WTC11 (cell line): ENCODE results near the gene TNPO3. TPM values are rescaled to one million over a fixed set of nuclear protein-coding genes. Genes with fewer than 3 reads are reported as not detected.

ENCODE experiments used
- ATAC-seq: fragments of 200-7000 bp; cut with Tn5 transposase; 2 replicates; pipeline ENCODE4 v1.10.0; 2021; ENCODE audit warnings: mild to moderate bottlenecking, moderate library complexity
- CTCF ChIA-PET: fragments of 300-600 bp; sonication (Branson Sonifier 250); formaldehyde crosslinking; loops from one replicate; lab custom pipeline; 2021; ENCODE audit warnings: antibody characterized with exemption; lab: Charles Lee
- POLR2A ChIA-PET: fragments of 350-600 bp; sonication (Branson Sonifier 250); formaldehyde crosslinking; loops from one replicate; lab custom pipeline; 2021; ENCODE audit warnings: antibody characterized with exemption; lab: Charles Lee
- DNase-seq: peaks from one replicate; pipeline ENCODE4 v3.0.0; 2021; ENCODE audit warnings: low spot score
- H3K27ac Mint-ChIP-seq: 2 replicates; pipeline ENCODE4 v1.8.0; 2021; ENCODE audit warnings: mixed read lengths
- H3K27me3 Mint-ChIP-seq: 2 replicates; pipeline ENCODE4 v1.8.0; 2021; ENCODE audit warnings: low read depth, mild to moderate bottlenecking, moderate library complexity, mixed read lengths
- H3K36me3 Mint-ChIP-seq: 2 replicates; pipeline ENCODE4 v1.8.0; 2021; ENCODE audit warnings: mixed read lengths
- H3K4me1 Mint-ChIP-seq: 2 replicates; pipeline ENCODE4 v1.8.0; 2022; ENCODE audit warnings: mixed read lengths
- H3K4me3 Mint-ChIP-seq: 2 replicates; pipeline ENCODE4 v1.8.0; 2021; ENCODE audit warnings: mild to moderate bottlenecking, moderate library complexity, mixed read lengths
- H3K9me3 Mint-ChIP-seq: 2 replicates; pipeline ENCODE4 v1.8.0; 2021; ENCODE audit warnings: mixed read lengths
- ARID4B ChIP-seq: sonication (generic); formaldehyde crosslinking; IDR thresholded peaks from 2 replicates; pipeline ENCODE4 v1.8.0; 2023; ENCODE audit warnings: missing genetic modification reagents, mild to moderate bottlenecking, borderline replicate concordance
- CBFB ChIP-seq: sonication (generic); formaldehyde crosslinking; IDR thresholded peaks from 2 replicates; pipeline ENCODE4 v1.8.1; 2022; ENCODE audit warnings: mild to moderate bottlenecking, low read depth, missing genetic modification reagents
- CDX4 ChIP-seq: fragments of 250-450 bp; sonication (Bioruptor Pico); IDR thresholded peaks from 2 replicates; pipeline ENCODE4 v1.9.0; 2021; ENCODE audit warnings: moderate library complexity, mild to moderate bottlenecking, inconsistent platforms, borderline replicate concordance
- CREB1 ChIP-seq: sonication (generic); formaldehyde crosslinking; IDR thresholded peaks from 2 replicates; pipeline ENCODE4 v1.8.0; 2023; ENCODE audit warnings: mild to moderate bottlenecking, missing genetic modification reagents
- CTCF ChIP-seq: fragments of 200-600 bp; IDR thresholded peaks from 2 replicates; pipeline ENCODE4 v1.8.0; 2022; ENCODE audit warnings: antibody characterized with exemption
- ETV6 ChIP-seq: sonication (generic); formaldehyde crosslinking; IDR thresholded peaks from 2 replicates; pipeline ENCODE4 v1.8.1; 2022; ENCODE audit warnings: mild to moderate bottlenecking, missing genetic modification reagents
- FOXK1 ChIP-seq: sonication (generic); formaldehyde crosslinking; IDR thresholded peaks from 2 replicates; pipeline ENCODE4 v1.8.0; 2022; ENCODE audit warnings: mild to moderate bottlenecking, moderate library complexity, missing genetic modification reagents
- HMGXB4 ChIP-seq: sonication (generic); formaldehyde crosslinking; IDR thresholded peaks from 2 replicates; pipeline ENCODE4 v1.8.1; 2023; ENCODE audit warnings: mild to moderate bottlenecking, moderate library complexity, missing genetic modification reagents
- JAZF1 ChIP-seq: fragments of 250-450 bp; sonication (Bioruptor Pico); IDR thresholded peaks from 2 replicates; pipeline ENCODE4 v1.9.0; 2021; ENCODE audit warnings: moderate library complexity, mild to moderate bottlenecking, inconsistent platforms
- MAX ChIP-seq: sonication (generic); formaldehyde crosslinking; IDR thresholded peaks from 2 replicates; pipeline ENCODE4 v1.8.0; 2022; ENCODE audit warnings: mild to moderate bottlenecking, missing genetic modification reagents
- NR1H2 ChIP-seq: sonication (generic); formaldehyde crosslinking; IDR thresholded peaks from 2 replicates; pipeline ENCODE4 v1.9.0; 2021; ENCODE audit warnings: mild to moderate bottlenecking, moderate library complexity, missing genetic modification reagents
- NR3C1 ChIP-seq: sonication (generic); formaldehyde crosslinking; conservative IDR thresholded peaks from 2 replicates; pipeline ENCODE4 v1.8.1; 2023; ENCODE audit warnings: low read depth, mild to moderate bottlenecking, missing genetic modification reagents
- PRRX2 ChIP-seq: fragments of 250-450 bp; sonication (Bioruptor Pico); IDR thresholded peaks from 2 replicates; pipeline ENCODE4 v1.8.0; 2021; ENCODE audit warnings: mild to moderate bottlenecking
- SMAD3 ChIP-seq: sonication (generic); formaldehyde crosslinking; IDR thresholded peaks from 2 replicates; pipeline ENCODE4 v1.8.0; 2022; ENCODE audit warnings: missing genetic modification reagents, mild to moderate bottlenecking, borderline replicate concordance
- SMAD4 ChIP-seq: sonication (generic); formaldehyde crosslinking; IDR thresholded peaks from 2 replicates; pipeline ENCODE4 v1.8.0; 2022; ENCODE audit warnings: mild to moderate bottlenecking, missing genetic modification reagents
- SOX15 ChIP-seq: fragments of 250-450 bp; sonication (Bioruptor Pico); IDR thresholded peaks from 2 replicates; pipeline ENCODE4 v1.9.0; 2021; ENCODE audit warnings: mild to moderate bottlenecking
- SP1 ChIP-seq: sonication (generic); formaldehyde crosslinking; conservative IDR thresholded peaks from 2 replicates; pipeline ENCODE4 v1.8.1; 2022; ENCODE audit warnings: missing genetic modification reagents
- TEAD1 ChIP-seq: sonication (generic); formaldehyde crosslinking; IDR thresholded peaks from 2 replicates; pipeline ENCODE4 v1.8.0; 2022; ENCODE audit warnings: mild to moderate bottlenecking, missing genetic modification reagents
- USF2 ChIP-seq: sonication (generic); formaldehyde crosslinking; IDR thresholded peaks from 2 replicates; pipeline ENCODE4 v1.8.1; 2023; ENCODE audit warnings: mild to moderate bottlenecking, missing genetic modification reagents, moderate library complexity
- ZMAT4 ChIP-seq: fragments of 250-450 bp; sonication (Bioruptor Pico); IDR thresholded peaks from 2 replicates; pipeline ENCODE4 v1.9.0; 2021; ENCODE audit warnings: mild to moderate bottlenecking
- ZNF512 ChIP-seq: sonication (generic); formaldehyde crosslinking; IDR thresholded peaks from 2 replicates; pipeline ENCODE4 v1.8.1; 2022; ENCODE audit warnings: missing genetic modification reagents, borderline replicate concordance
- total RNA-seq: library from RNA; stranded (reverse); gene quantifications from 3 replicates; pipeline ENCODE4 v1.2.3, GENCODE V29; 2021

TNPO3 gene
- total RNA-seq, 1 experiment from 2014 or later: 91.7 TPM

GRCh38 chr7:129093867-129094456 is 39.1 kb upstream of the TNPO3 start (continued):
- TF ChIP-seq NR3C1 (CRISPR knock-in tag): no peak
- TF ChIP-seq FOXK1 (CRISPR knock-in tag): no peak
- no peak for TF ChIP-seq ARID4B (CRISPR knock-in tag)
- TF ChIP-seq NR1H2: no peak
- no peak for TF ChIP-seq JAZF1 (CRISPR knock-in tag)
- TF ChIP-seq SP1 (CRISPR knock-in tag): no peak
- no peak for TF ChIP-seq SMAD4 (CRISPR knock-in tag)
- TF ChIP-seq CDX4 (CRISPR knock-in tag): no peak
- no peak for TF ChIP-seq TEAD1 (CRISPR knock-in tag)
- no peak for TF ChIP-seq CREB1 (CRISPR knock-in tag)
- no peak for TF ChIP-seq SOX15 (CRISPR knock-in tag)
- no peak for TF ChIP-seq SMAD3 (CRISPR knock-in tag)
- TF ChIP-seq ZNF512: no peak
- TF ChIP-seq, all 79 proteins: peak for 0

GRCh38 chr7:129091484-129092002 is 36.6 kb upstream of the TNPO3 start:
- peak; percentile 98 for DNase-seq
- POLR2A ChIA-PET: interaction anchor here (0.6 to 1.7 kb wide), 5 partner anchors 37 to 486 kb away, joined by 3 to 8 read pairs (median 3); partner anchors contain the start of gene TNPO3
- CTCF ChIA-PET: interaction anchor here (0.5 to 3.0 kb wide), 94 partner anchors 8 to 1623 kb away, joined by 3 to 49 read pairs (median 5); partner anchors contain the start of genes ATP6V1F, IRF5, KCP and SMO
- Mint-ChIP-seq H3K36me3 (no peaks in the 10 kb centered on the region), H3K27me3 (no peaks in the 10 kb centered on the region), H3K4me3 (no peak overlapping the region), H3K4me1 (peaks cover 8% of the 10 kb centered on the region), H3K27ac (no peak overlapping the region), H3K9me3 (no peaks in the 10 kb centered on the region)
- ATAC-seq: peak; percentile 98
- TF ChIP-seq ZMAT4 (CRISPR knock-in tag) (no peak), PRRX2 (CRISPR knock-in tag) (no peak), SMAD4 (CRISPR knock-in tag) (no peak), HMGXB4 (peak; percentile 42; the same call in 1 of the 2 replicates), CTCF (peak; percentile 93), MAX (CRISPR knock-in tag) (peak; percentile 40; the same call in 1 of the 2 replicates), USF2 (CRISPR knock-in tag) (no peak), ETV6 (CRISPR knock-in tag) (no peak; the same call in 1 of the 2 replicates), CBFB (no peak)
